Brain microvascular endothelial cell (primary cell): ENCODE results near the gene LIPG.
A peak's percentile ranks its signal among the peaks of the same experiment; 100 is the strongest.

ENCODE experiments used
- DNase-seq: peaks from one replicate; pipeline ENCODE4 v3.0.0-alpha.2; 2020
- H3K27ac ChIP-seq: fragments of 250-450 bp; sonication (Bioruptor Pico); 2 replicates; pipeline ENCODE4 v1.5.1; 2020; ENCODE audit warnings: mild to moderate bottlenecking, moderate library complexity
- H3K27me3 ChIP-seq: fragments of 250-450 bp; sonication (Bioruptor Pico); replicated peaks from 2 replicates; pipeline ENCODE4 v1.5.1; 2020; ENCODE audit warnings: mild to moderate bottlenecking
- H3K36me3 ChIP-seq: fragments of 250-450 bp; sonication (Bioruptor Pico); replicated peaks from 2 replicates; pipeline ENCODE4 v1.5.1; 2020; ENCODE audit warnings: mild to moderate bottlenecking
- H3K4me3 ChIP-seq: 2 replicates; pipeline ENCODE4 v1.5.1; 2011; ENCODE audit warnings: low read depth, mild to moderate bottlenecking, control low read depth, low read length, moderate library complexity
- CTCF ChIP-seq: IDR thresholded peaks from 2 replicates; pipeline ENCODE4 v1.5.1; 2011; ENCODE audit warnings: low read depth, mild to moderate bottlenecking, moderate library complexity, low read length, control low read depth, inconsistent platforms; ENCODE audit errors: missing control alignments
- in situ Hi-C: cut with HindIII; loops from 2 replicates; pipeline ENCODE4 v1.10.0; 2017; ENCODE audit warnings: low sequenced_read_pairs, low pct_ligation_motif_present

The LIPG gene

DNA sequence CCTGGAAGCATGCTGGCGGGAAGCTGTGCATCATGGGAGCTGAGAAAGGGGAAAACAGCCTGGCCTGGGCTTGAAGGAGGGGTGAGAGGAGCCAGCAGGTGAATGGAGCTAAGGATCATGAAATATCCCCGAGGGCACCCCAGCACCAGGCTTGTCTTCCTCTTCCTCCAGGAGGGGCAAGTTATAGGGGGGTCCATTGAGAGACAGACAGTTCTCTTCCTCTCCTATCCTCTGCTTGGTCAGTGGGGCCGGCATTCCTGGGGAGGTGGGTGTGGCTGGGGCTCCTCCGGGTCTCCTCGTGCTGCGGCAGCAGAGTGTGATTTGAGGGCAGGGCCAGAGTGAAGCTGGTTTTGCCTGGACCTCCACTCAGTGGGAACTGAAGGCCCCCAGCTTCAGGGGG, 78.9 kb downstream of the LIPG start:
- in situ Hi-C loops, result no loop called here
- no peak for TF ChIP-seq CTCF
- Histone ChIP-seq H3K27me3 (no peaks in the 10 kb centered on the region), H3K4me3 (no peak overlapping the region), H3K36me3 (no peaks in the 10 kb centered on the region), H3K27ac (no peak overlapping the region)
- no peak for DNase-seq

DNA sequence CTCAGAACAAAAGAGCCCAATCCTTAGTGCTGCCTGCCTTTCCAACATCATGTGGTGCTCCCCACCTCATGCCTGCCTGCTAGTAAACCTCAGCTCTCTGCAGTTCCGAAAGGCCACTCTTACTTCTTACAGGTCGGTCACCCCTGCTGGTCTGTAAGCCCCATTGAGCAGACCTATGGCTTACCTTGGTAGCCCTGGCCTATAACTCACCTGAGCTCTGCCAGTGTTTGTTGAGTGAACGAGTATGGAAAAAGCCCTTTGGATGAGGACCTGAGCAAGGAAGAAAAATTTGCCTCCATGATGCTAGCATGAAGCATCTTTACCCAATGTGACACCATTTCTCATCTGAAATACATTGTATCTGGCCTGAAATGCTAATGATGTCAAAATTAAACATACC, 83.3 kb downstream of the LIPG start:
- Histone ChIP-seq H3K27me3 (no peaks in the 10 kb centered on the region), H3K36me3 (no peaks in the 10 kb centered on the region), H3K27ac (no peak overlapping the region), H3K4me3 (no peak overlapping the region)
- no peak for DNase-seq
- in situ Hi-C loops, result no loop called here
- no peak for TF ChIP-seq CTCF

GRCh38 chr18:49645841-49646351, 84.0 kb downstream of the LIPG start:
- Histone ChIP-seq H3K27me3 (no peaks in the 10 kb centered on the region), H3K4me3 (no peak overlapping the region), H3K27ac (no peak overlapping the region), H3K36me3 (no peaks in the 10 kb centered on the region)
- in situ Hi-C loops, result no loop called here
- peak; percentile 57 for DNase-seq
- TF ChIP-seq CTCF, result no peak

GRCh38 chr18:49646873-49647272, 85.0 kb downstream of the LIPG start:
- Histone ChIP-seq H3K27ac (no peak overlapping the region), H3K36me3 (no peaks in the 10 kb centered on the region), H3K4me3 (no peak overlapping the region), H3K27me3 (no peaks in the 10 kb centered on the region)
- no peak for DNase-seq
- TF ChIP-seq CTCF, result no peak
- in situ Hi-C loops, result no loop called here

GRCh38 chr18:49647496-49648168, 85.8 kb downstream of the LIPG start:
- in situ Hi-C loops, result no loop called here
- Histone ChIP-seq H3K4me3 (no peak overlapping the region), H3K27me3 (no peaks in the 10 kb centered on the region), H3K27ac (no peak overlapping the region), H3K36me3 (no peaks in the 10 kb centered on the region)
- no peak for TF ChIP-seq CTCF
- DNase-seq, result peak; percentile 63

DNA sequence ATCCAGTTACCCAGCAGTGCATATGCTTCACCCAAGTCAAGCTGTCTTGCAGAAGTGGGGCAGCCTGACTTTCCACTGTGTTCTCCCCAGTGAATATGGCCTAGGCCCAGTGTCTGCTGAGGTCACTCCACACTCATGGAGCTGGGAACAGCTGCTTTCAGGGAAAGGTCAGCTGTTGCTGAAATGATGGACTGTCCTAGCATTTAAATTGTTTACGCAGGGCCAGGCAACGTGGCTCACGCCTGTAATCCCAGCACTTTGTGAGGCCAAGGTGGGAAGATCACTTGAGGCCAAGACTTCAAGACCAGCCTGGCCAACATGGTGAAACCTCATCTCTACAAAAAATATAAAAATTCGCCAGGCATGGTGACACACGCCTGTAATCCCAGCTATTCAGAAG, 86.5 kb downstream of the LIPG start:
- TF ChIP-seq CTCF, result no peak
- in situ Hi-C loops, result no loop called here
- Histone ChIP-seq H3K27ac (no peak overlapping the region), H3K36me3 (no peaks in the 10 kb centered on the region), H3K27me3 (no peaks in the 10 kb centered on the region), H3K4me3 (no peak overlapping the region)
- DNase-seq, result no peak
